Measurements from ENCODE around the gene KRT78.
"Not testable (repeated sequence)": the region's sequence is repeated elsewhere in the genome, so short reads cannot be mapped to it uniquely, and the experiment has no call there.

Gene KRT78

GRCh38 chr12:52872644-52873389 is 24.0 kb upstream of the KRT78 start:
- no peak for DNase-seq (ENCODE audit: low spot score)

DNA sequence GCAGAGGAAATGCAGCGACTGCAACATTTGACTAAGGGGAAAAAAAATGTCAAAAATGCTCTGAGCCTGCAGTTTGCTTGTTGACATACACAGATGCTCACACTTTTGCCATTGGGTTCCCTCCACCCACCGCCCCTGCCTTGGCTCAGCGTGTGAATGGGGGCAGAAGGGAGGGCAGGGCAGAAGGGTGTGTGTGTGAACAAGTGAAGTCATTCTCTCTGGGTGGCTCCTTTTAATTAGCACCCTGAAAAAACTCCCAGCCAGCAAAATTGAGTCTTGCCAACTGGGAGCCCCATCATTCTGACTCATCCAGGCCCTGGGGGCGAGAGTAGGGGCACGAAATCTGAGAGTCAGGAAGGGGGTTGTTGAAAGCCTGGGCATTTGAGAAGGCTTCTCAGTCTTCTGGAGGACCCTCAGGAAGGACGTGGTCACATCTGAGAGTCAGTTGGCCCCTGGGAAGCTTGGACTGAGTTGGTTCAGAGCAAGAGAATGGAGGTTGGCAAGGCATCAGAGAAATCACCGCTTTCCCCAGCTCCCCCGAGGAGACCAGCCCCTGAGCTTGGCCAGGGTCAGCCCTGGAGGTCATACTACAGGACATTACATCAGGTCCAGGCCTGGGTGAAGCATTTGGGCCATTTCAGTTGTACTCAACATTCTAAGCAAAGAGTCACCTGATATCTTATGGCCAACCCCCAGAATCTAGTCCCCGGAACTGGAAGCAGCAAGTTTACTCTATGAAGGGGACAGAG is 22.7 kb upstream of the KRT78 start:
- no peak for DNase-seq (ENCODE audit: low spot score)

GRCh38 chr12:52870361-52871290 is 21.8 kb upstream of the KRT78 start:
- DNase-seq (ENCODE audit: low spot score) = peak; percentile 85

DNA sequence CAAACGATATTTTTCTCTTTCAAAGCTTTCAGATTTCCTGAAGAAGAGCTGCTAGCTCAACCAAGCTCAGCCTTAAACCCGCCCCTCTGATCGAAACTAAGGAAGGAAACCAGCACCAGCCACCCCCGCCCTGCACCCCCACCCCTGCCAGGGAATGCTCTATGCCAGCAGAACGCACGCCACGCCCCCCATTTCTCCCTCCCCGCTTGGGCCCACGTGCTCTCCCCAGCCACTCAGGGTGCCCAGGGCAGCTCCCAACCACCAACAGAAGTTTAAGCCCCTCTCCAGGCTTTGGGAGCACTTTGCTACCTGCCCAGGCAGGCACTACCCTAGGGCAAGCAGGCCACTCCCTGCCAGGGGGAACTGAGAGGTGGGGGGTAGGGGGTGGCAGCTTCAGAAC is 18.8 kb upstream of the KRT78 start:
- DNase-seq (ENCODE audit: low spot score) = no peak

GRCh38 chr12:52867152-52867551 is 18.4 kb upstream of the KRT78 start:
- no peak for DNase-seq (ENCODE audit: low spot score)

- DNase-seq (ENCODE audit: low spot score) = peak; percentile 87
These were observed 16.5 kb upstream of the KRT78 start for GRCh38 chr12:52865090-52865944.

DNA sequence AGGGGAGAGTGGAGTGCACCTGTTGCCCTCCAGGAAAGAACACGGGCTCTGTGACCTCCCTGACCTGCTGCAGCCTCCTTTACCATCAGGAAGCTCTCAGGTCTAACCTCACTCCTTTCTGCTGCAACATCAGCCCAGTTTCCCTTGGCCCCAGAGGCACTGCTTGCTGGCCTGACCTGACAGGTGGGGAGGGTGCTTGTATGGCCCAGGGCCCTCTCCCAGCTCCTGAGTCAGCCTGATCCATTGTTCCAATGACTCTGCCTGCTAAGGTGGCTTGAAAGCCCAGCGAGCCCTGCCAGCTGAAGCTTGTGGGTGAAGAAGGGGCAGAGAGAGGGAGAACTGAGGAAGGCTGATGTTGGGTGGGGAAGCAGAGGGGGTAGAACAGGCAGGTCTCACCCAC is 13.2 kb upstream of the KRT78 start:
- no peak for DNase-seq (ENCODE audit: low spot score)

GRCh38 chr12:52861511-52861910 is 12.7 kb upstream of the KRT78 start:
- DNase-seq (ENCODE audit: low spot score) = no peak

GRCh38 chr12:52860102-52860823 is 11.5 kb upstream of the KRT78 start:
- DNase-seq (ENCODE audit: low spot score) = no peak

GRCh38 chr12:52857500-52857899 is 8.7 kb upstream of the KRT78 start:
- no peak for DNase-seq (ENCODE audit: low spot score)

DNA sequence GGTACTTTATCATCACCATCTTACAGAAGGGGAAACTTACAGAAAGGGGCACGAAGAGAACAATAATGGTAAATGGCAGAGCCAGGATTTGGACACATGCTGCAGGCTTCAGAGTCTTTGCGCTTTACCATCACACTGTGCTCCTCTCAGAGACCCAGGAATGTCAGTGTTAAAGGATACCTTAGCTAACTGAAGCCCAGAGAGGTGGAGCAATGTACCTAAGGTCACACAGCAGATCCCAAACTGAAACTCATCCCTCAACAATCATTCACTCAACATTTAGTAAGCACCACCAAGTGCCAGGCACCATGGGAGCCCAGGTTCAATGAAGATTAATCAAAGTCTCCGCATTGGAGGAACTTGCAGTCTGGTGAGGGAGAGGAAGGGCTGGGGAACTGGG is 8.0 kb upstream of the KRT78 start:
- DNase-seq (ENCODE audit: low spot score) = no peak

- DNase-seq (ENCODE audit: low spot score) = not testable (repeated sequence)
These were observed 7.3 kb upstream of the KRT78 start for GRCh38 chr12:52856077-52856476.

- DNase-seq (ENCODE audit: low spot score) = no peak
These were observed 3.0 kb upstream of the KRT78 start for GRCh38 chr12:52851787-52852186.

DNA sequence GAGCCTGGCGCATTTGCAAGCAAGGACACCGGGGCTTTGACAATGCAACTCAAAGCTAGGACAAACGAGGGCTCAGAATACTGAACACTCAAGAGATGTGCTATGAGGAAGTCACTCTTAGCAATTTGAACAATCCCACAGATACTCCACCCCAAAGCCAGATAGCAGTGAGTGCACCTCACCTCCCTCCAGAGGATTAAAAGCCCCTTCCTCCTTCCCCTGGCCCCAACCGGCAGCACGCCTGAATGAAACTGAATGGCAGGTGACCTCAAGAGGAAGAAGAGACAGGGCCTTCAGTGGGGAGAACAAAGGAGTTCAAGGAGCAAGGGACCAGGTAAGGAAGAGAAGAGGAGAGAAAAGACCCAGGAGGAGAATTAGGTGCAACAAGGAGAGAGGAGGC is 1.9 kb upstream of the KRT78 start:
- DNase-seq (ENCODE audit: low spot score) = no peak

DNA sequence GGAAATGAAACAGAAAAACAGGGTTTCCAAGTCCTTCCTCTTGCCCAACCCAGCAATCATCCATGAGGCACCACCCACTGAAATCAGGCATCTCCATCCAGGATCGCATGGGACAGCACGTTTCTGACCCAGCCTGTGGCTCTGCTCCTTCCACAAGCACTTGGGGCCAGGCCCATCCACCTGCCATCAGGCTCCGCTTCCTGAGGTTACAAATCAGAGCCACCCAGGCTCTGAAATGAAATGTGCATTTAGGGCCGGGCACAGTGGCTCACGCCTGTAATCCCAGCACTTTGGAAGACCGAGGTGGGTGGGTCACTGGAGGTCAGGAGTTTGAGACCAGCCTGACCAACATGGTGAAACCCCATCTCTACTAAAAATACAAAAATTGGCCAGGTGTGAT is 717 bp upstream of the KRT78 start:
- DNase-seq (ENCODE audit: low spot score) = no peak

- no peak for DNase-seq (ENCODE audit: low spot score)
These were observed 1.3 kb downstream of the KRT78 start for GRCh38 chr12:52847335-52848102.

GRCh38 chr12:52846356-52846970 is 2.3 kb downstream of the KRT78 start:
- no peak for DNase-seq (ENCODE audit: low spot score)

DNA sequence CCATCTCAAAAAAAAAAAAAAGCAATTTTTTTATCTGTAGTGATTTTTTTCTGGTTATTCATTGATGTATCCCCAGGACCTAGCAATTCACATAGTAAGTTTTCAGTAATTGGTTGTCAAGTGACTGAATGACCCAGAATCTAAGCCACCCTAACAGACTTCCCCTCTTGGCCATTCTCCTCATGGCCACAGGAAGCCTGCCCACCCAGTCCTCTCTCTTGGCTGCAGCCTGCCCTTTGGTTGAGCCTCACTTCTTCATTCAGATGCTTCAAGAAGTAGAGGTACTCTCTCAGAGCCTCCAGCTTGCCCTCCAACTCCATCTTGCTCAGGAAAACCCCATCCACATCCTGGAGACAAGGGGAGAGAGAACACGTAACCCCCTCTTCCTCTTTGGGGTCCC is 2.8 kb downstream of the KRT78 start:
- DNase-seq (ENCODE audit: low spot score) = no peak

DNA sequence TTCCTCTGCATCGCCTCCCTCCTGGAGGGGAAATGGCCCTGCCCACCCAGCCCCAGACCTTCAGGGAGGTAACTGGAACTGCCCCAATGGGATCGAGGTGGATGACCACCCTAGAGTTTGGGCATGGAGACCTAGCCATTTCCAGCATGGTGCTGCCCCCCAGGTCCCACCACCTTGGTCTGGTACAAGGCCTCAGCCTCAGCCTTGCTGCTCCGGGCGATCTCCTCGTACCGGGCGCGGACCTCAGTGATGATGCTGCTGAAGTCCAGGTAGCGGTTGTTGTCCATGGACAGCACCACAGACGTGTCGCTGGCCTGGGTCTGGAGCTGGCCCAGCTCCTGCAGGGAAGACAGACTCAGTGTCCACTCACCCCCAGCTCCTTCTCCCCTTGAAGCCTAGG is 4.4 kb downstream of the KRT78 start:
- DNase-seq (ENCODE audit: low spot score) = no peak

Measured in D341Med (cell line).